Stimulated activated CD4-positive, alpha-beta T cell treated with anti-CD3 and anti-CD28 coated beads, TNF-alpha, amount 100 ng/mL, for 48 hours (primary cell): ENCODE data around the gene GTF2F1.
"Not testable (repeated sequence)": the region's sequence is repeated elsewhere in the genome, so short reads cannot be mapped to it uniquely, and the experiment has no call there.

Experiments used
- DNase-seq, 3 donors: peaks; one replicate each; pipeline ENCODE4 v3.0.0-alpha.2; 2020; ENCODE audit warnings: low read depth in 3 of 3

The GTF2F1 gene

DNA sequence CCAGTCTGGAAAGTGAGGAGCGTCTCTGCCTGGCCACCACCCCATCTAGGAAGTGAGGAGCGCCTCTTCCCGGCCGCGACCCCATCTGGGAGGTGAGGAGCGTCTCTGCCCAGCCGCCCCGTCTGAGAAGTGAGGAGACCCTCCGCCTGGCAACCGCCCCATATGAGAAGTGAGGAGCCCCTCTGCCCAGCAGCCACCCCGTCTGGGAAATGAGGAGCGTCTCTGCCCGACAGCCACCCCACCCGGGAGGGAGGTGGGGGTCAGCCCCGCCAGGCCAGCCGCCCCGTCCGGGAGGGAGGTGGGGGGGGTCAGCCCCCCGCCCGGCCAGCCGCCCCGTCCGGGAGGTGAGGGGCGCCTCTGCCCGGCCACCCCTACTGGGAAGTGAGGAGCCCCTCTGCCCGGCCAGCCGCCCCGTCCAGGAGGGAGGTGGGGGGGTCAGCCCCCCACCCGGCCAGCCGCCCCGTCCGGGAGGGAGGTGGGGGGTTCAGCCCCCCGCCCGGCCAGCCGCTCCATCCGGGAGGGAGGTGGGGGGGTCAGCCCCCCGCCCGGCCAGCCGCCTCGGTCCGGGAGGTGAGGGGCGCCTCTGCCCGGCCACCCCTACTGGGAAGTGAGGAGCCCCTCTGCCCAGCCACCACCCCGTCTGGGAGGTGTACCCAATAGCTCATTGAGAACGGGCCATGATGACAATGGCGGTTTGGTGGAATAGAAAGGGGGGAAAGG is 37.5 kb downstream of the GTF2F1 start:
- DNase-seq: not testable (repeated sequence)

DNA sequence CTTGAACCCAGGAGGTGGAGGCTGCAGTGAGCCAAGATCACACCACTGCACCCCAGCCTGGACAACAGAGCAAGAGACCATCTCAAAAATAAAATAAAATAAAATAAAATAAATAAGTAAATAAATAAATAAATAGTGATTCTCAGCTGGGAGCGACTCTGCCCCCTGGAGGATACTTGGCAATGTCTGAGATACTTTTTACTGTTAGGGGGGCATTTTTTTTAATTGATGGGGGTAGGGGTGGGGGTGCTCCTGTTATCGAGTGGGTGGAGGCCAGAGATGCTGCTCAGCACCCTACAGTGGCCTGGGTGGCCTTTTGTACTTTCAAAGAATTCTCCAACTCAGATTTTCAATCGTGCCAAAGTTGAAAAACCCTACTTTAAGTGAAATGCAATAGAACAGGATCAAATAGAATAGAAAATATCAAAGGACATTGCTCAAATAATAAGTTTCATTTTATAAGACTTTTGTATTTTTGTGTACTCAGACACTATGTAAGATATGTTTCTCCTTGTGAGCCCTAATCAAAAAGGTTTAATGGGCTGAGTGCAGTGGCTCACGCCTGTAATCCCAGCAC is 38.8 kb downstream of the GTF2F1 start:
- no peak for DNase-seq

DNA sequence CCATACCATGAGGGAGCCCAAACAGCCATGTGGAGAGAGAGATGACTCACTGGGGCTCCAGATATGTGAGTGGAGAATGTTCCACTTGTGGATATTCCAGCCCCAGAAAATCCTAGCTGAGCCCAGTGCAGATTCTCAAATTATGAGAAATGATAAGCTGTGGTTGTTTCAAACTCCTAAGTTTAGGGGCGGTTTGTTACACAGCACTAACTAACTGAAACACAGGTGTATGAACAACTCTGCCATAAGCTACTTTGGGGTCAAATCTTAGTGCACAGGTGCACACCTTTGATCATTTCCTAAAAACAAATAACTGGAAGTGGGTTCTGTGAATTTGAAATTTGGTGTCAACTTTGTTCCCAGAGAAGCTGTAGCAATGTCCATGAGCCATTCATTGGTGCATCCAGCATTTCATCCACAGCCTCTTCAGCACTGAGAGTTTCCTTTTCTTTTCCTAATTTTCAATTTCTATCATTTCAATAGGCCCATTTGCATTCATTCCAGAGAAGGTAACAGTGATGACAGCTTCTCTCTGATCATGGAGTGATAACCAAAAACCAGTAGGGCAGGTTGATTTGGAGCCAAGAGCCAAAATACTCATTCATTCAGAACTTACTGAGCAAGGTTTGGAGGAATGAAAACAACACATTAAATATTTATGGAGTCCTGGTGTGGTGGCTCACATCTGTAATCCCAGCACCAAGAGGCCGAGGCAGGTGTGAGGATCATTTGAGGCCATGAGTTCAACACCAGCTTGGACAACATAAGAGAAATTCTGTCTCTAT is 40.4 kb downstream of the GTF2F1 start:
- DNase-seq: no peak

DNA sequence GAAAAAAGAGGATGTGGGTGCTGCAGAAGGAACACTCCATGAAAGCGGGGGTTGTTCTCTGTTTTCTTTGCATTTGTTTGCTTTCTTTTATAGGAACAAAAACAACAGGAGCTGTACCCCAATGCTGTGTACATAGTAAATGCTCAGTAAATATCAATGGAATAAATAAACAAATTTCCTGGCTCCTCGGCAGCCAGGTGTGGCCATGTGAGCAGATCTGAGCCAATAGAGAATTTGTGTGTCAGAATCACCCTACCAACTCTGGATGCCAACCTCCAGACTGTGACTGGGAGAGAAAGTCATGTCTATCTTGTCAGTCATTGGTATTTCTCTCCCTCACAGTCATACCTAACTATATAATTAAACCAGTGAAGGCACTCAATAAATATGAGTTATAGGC is 42.3 kb downstream of the GTF2F1 start:
- DNase-seq: no peak

DNA sequence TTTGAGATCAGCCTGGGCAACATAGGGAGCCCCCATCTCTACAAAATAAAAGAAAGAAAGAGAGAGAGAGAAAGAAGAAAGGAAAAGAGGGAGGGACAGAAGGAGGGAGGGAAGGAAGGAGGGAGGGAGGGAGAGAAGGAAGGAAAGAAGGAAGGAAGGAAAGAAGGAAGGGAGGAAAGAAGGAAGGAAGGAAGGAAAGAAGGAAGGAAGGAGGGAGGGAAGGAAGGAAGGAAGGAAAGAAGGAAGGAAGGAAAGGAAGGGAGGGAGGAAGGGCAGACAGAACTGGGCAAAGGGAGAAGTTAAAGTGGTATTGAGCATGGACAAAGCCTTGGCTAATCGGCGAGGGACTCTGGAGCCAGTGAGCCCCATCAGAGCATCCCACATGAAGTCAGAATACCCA is 43.7 kb downstream of the GTF2F1 start:
- not testable (repeated sequence) for DNase-seq

DNA sequence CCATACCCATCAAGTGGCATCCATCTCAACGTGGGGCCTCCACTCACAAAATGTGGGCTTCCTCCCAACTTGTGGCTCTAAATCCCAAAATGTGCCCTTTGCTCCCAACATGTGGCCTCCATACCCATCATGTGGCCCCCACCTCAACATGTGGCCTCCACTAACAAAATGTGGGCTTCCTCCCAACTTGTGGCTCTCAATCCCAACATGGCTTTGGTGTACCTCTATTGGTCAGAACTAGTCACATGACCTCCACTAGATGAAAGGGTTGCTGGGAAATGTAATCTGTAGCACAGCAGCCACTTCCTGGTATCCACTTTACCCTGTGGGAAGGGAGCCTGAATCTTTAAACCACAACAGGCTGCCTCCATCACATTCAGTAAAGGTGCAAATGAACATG is 49.5 kb downstream of the GTF2F1 start:
- DNase-seq: no peak

DNA sequence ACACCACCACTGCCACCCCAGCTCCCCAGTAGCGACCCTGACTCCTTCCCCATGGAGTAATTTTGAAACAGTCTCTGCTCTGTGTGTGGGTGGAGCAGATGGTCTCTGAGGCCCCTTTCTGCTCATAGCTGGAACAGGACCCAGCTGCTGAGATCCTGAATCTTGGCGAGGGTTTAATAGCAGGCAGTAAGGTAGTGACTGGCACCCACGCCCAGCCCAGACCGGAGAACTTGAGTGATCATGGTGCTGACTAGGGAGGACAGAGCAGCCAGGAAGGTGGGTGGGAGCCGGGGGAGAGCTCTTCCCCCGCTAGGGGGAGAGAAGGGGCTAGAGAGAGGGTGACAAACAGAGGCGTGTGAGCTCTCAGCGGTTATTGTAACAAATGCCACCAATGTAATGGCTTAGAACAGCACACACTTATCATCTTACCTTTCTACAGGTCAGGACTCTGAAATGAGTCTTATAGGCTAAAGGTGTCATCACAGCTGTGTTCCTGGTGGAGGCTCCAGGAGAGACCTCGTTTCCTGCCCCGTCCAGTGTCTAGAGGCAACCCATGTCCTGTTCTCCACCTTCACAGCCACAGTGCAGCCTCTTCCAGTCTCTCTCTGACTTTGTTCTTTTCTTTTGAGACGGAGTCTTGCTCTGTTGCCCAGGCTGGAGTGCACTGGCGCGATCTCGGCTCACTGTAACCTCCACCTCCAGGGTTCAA is 52.3 kb downstream of the GTF2F1 start:
- no peak for DNase-seq

DNA sequence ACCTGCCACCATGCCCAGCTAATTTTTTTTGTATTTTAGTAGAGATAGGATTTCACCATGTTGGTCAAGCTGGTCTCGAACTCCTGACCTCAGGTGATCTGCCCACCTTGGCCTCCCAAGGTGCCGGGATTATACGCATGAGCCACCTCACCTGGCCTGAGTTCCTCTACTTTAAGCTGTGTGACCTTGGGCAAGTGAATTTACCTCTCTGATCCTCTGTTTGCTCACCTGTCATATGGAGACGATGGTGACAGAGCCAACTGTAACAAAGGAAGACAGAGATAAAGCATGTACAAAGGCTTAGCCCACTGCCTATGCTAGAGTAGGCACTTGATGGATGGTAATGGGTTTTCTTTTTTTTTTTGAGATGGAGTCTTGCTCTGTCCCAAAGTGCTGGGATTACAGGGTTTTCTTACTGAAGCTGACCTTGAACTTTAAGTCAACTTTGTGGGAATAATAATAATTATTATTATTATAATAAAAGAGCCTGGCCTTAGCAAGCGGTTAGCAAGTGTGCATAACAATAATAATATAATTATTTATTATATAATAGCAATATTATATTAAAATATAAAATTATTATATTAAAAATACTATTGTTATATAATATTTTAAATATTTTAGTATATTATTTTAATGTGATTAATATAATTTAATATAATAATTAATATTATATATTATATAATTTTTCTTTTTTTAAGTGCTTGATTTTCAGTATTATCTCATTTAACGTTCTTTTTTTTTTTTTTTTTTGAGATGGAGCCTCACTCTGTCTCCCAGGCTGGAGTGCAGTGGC is 58.3 kb downstream of the GTF2F1 start:
- no peak for DNase-seq

GRCh38 chr19:6333439-6333838 is 59.5 kb downstream of the GTF2F1 start, which contains the start of gene ACER1:
TSS of gene ACER1 (minus strand) at chr19:6333612. CDS start at chr19:6333551, 61 bp downstream.
- DNase-seq: no peak
